ENCODE measurements around the gene ASTN1.

The ASTN1 gene

DNA sequence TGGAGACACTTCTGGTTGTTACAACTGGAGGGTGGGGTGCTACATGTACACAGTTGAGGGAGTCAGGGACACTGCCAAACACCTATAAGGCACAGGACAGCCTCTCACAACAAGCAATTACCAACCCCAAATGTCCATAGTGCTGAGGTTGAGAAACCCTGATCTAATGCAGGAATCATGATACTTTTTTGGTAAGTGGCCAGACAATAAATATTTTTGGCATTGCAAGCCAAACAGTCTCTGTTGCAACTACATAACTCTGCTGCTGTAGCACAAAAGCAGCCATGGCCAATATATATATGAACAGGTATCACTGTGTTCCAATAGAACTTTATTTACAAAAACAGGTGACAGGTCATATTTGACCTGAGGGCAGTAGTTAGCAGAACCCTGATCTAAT, 177.5 kb downstream of the ASTN1 start:
- ChIA-PET CTCF (interaction anchor here (0.6 to 0.7 kb wide), 2 partner anchors 48 to 324 kb away, joined by 3 read pairs; no protein-coding TSS in a partner anchor), POLR2A (ENCODE audit: low non-redundant PET) (no interaction called here)
- H3K27ac ChIP-seq = no peak overlapping the region
- TF ChIP-seq CTCF (conservative IDR thresholded peaks at IDR 0.05; ENCODE audit: low read depth) = no peak
- no peak for DNase-seq (ENCODE audit: low spot score)

- CTCF ChIA-PET = interaction anchor here (0.7 kb wide), 1 partner anchor 198 kb away, joined by 4 read pairs; no protein-coding TSS in a partner anchor
- DNase-seq (ENCODE audit: low spot score) = no peak
- TF ChIP-seq CTCF (conservative IDR thresholded peaks at IDR 0.05; ENCODE audit: low read depth) = no peak
- POLR2A ChIA-PET (ENCODE audit: low non-redundant PET) = no interaction called here
- H3K27ac ChIP-seq = no peak overlapping the region
These were observed 180.8 kb downstream of the ASTN1 start for GRCh38 chr1:176983731-176984130.

GRCh38 chr1:176976771-176977170, 187.7 kb downstream of the ASTN1 start:
- ChIA-PET CTCF (no interaction called here), POLR2A (ENCODE audit: low non-redundant PET) (no interaction called here)
- TF ChIP-seq CTCF (conservative IDR thresholded peaks at IDR 0.05; ENCODE audit: low read depth) = no peak
- DNase-seq (ENCODE audit: low spot score) = no peak
- no peak overlapping the region for H3K27ac ChIP-seq

GRCh38 chr1:176976225-176976624, 188.3 kb downstream of the ASTN1 start:
- ChIA-PET POLR2A (ENCODE audit: low non-redundant PET) (no interaction called here), CTCF (no interaction called here)
- H3K27ac ChIP-seq = no peak overlapping the region
- DNase-seq (ENCODE audit: low spot score) = no peak
- no peak for TF ChIP-seq CTCF (conservative IDR thresholded peaks at IDR 0.05; ENCODE audit: low read depth)

DNA sequence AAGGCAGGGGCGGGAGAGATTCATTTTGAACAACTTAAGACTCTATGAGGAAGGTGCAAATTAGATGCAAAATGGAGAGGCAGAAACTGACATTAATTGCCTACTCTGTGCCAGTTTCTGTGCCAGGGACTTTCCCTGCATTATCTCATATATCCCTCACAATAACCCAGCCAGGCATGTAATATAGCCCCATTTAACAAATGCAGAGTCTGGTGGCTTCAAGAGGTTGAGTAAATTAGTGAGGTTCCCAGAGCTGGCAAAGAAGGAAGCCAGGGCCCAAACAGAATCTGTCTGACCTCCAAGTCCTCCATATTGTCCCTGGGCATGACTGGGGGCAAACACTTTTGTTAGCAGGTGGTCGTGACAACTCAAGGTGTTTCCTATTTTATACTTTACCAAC, 199.8 kb downstream of the ASTN1 start:
- DNase-seq (ENCODE audit: low spot score) = no peak
- POLR2A ChIA-PET (ENCODE audit: low non-redundant PET) = no interaction called here
- TF ChIP-seq CTCF (conservative IDR thresholded peaks at IDR 0.05; ENCODE audit: low read depth) = no peak
- H3K27ac ChIP-seq = no peak overlapping the region
- CTCF ChIA-PET = no interaction called here

- ChIA-PET POLR2A (ENCODE audit: low non-redundant PET) (no interaction called here), CTCF (no interaction called here)
- H3K27ac ChIP-seq = no peak overlapping the region
- no peak for DNase-seq (ENCODE audit: low spot score)
- no peak for TF ChIP-seq CTCF (conservative IDR thresholded peaks at IDR 0.05; ENCODE audit: low read depth)
These were observed 201.3 kb downstream of the ASTN1 start for GRCh38 chr1:176963181-176963580.

- ChIA-PET POLR2A (ENCODE audit: low non-redundant PET) (no interaction called here), CTCF (no interaction called here)
- no peak for DNase-seq (ENCODE audit: low spot score)
- no peak overlapping the region for H3K27ac ChIP-seq
- no peak for TF ChIP-seq CTCF (conservative IDR thresholded peaks at IDR 0.05; ENCODE audit: low read depth)
These were observed 202.8 kb downstream of the ASTN1 start for GRCh38 chr1:176961678-176962077.

Measured in RWPE1 (cell line).